Measurements from ENCODE around the gene CNGA2. TPM values are rescaled to one million over a fixed set of nuclear protein-coding genes. Genes with fewer than 3 reads are reported as not detected.

CNGA2 gene
- not detected in 5 replicates for total RNA-seq (2022; extraction: Qiagen RNA extraction; ENCODE audit: low read depth)

GRCh38 chrX:151734446-151734845 is at the start of gene CNGA2:
CNGA2 (plus strand) TSS chrX:151734746; CDS start chrX:151738484, 3,738 bp downstream.

DNA sequence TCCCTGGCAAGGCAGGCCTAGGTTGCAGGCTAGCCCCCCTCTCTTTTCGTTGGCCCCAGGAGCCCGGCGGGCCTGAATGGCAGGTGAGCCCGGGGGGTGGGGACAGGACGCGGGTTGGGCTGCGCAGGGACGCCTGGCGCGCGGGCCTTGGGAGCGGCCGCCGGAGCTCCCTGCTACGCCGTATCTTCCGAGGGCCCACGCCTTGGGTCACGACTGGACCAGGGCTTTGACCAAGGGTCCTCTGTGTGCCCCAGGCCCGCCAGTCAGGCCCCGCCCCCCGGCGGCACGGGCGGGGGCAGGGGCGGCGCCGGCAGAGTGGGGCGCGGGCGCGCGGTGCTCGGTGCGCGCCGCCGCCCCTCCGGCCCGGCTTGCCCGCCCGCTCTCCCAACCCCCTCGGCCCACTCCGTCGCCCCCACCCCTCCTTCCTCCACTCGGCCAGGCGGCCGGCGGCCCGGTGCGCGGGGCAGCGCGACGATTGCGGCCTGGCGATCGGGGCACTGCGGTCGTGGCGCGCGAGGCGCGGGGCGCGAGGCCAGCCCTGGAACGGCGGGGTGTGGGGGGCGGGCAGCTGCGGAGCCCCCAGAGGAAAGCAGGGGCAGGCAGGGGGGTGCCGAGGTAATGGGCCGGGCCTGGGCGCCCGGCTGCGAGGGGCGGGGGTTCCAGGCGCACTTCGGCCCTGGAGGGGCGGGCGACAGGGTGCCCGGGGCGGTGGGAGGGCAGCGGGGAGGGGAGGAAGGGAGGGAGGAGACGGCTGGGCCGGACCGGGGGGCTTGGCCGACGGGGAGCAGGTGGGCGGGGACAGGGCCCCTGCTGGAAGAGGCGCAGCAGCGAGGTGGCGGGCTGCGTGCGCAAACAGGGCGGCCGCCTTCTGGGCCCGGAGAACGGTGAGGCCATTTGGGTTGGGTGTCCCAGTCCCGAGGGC is 39.6 kb upstream of the CNGA2 start, which contains the start of gene PRRG3:
PRRG3 (plus strand) TSS at position 798 of the 922 bp plus-strand sequence. CDS start 3,357 bp downstream, outside the sequence.

GRCh38 chrX:151715752-151716151 is 18.8 kb upstream of the CNGA2 start, which contains the start of gene FATE1:
FATE1 (plus strand) TSS chrX:151716035; CDS start chrX:151716120, 85 bp downstream.

Other genes starting within 250 kb of the CNGA2 start
- gene PASD1, start 171.1 kb upstream of the CNGA2 start, total RNA-seq (2022; extraction: Qiagen RNA extraction; ENCODE audit: low read depth), result not detected in 5 replicates
- not detected in 5 replicates for gene PRRG3, start 39.3 kb upstream of the CNGA2 start, total RNA-seq (2022; extraction: Qiagen RNA extraction; ENCODE audit: low read depth)
- not detected in 5 replicates for gene FATE1, start 18.7 kb upstream of the CNGA2 start, total RNA-seq (2022; extraction: Qiagen RNA extraction; ENCODE audit: low read depth)
- not detected in 5 replicates for gene MAGEA4, start 178.1 kb downstream of the CNGA2 start, total RNA-seq (2022; extraction: Qiagen RNA extraction; ENCODE audit: low read depth)
- gene GABRE, start 239.9 kb downstream of the CNGA2 start, total RNA-seq (2022; extraction: Qiagen RNA extraction; ENCODE audit: low read depth), result 17.6 to 27.2 TPM (median 24.6 TPM) in 5 replicates

Measured in A549 treated with ZK216348 at 1 μM for 4 hours (cell line).